NCI-H446 treated with DMSO at 0.1 percent for 48 hours (cell line): ENCODE measurements around the gene POU3F3.

Source experiments
- DNase-seq: peaks from one replicate; lab custom pipeline; 2025; lab: John Stamatoyannopoulos, UW

The POU3F3 gene

DNA sequence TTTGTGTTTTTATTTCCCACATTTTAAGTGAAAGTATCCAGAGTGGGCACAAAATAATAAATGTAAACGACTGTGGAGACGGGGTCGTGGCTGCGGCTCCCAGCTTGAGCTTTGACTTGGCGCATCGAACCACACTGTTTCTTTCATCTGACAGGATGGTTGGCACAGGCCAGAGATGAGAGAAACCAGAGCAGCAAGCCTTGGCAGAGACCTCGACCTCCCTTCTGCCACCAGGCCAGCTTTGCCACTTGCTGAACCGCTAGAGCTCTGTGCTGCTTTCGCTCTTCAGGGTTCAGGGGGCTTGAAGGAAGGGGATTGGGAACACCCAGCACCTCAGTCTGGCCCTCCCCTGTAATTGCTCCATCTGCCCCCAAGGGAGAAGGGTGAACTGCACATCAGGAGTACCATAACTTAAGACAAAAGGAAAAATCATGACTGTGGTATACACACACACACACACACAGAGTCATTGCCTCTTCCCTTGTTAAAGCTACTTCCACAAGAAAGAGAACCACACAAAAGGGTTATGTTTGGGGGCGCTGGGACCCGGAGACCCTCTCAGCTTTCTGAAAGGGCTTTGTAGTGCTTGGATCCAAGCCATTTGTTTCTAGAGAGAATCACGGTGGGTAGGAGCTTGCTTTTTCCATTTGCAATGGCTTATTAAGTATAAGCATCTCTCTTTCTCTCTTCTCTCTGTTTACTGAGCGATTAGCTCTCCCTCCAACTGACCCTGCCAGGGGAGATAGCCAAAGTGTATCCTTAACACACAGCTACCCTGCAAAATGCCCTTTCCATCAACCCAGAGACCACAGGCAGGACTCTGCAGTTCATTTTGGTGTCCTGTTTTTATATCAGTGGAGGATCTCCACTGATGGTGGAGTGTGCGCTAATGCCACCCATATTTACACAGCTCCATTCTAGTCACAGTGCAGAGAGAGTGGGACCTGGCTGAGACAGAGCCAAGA is 23.0 kb downstream of the POU3F3 start:
- DNase-seq = no peak

DNA sequence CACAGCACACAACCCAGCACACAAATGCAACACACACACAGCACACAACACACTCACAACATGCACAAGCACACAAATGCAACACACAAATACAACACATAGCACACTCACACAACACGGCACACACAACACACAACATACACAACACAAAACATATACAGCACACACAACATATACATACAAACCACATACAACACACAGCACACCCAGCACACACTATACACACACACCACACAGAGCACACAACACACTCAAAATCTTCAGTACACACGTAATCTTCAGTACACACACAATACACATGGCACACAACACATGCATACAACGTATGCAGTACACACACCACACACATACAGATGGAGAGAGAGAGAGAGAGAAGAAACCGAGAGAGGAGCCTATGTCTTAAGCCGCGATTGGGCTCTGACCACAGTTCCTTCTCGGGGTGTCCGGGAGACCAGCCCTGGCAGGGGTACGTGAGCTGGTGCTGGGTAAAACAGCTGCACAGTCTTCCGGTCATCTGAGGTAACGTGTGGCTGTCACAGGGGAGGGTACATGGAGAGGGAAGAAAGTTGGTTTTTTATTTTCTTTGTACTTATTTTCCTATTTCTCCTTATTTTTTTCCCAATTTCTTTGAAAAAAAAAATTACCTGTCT is 25.1 kb downstream of the POU3F3 start:
- no peak for DNase-seq

DNA sequence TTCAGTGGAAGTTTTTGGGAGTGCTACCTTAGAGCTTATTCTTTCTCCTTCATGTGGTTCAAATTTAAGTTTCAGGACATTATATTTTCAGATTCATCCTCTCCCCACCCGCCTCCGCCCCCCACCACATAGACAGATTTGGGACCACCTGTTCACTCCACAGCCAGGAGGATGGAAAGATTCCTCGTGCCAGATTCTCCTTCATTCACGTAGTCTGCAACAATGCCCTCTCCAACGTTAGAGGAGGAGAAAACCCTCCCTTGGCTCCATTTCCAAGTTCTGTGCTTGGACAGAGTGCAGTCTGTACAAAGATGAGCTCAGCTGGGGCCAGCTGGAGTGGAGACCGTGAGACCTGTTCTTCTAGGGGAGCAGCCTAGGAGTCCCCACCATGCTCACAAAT is 26.2 kb downstream of the POU3F3 start:
- DNase-seq = no peak

DNA sequence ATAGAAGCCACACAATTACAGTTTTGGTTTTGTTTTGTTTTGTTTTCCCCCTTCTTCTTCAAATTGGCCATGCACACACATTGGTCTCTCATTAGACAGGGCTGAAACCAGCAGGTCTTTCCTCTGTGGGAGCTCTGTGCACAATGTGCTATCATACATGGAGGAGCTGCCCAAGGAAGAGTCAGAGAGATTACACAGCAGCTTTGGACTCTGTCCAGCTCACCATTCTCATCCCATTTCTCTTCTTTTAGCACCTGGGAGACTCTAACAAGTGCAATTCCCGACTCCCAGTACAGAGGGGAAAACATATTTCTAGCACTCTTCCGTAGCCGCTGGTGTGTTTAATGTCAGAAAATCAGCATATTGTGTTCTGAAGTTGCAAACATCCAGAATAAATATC is 29.4 kb downstream of the POU3F3 start:
- no peak for DNase-seq

DNA sequence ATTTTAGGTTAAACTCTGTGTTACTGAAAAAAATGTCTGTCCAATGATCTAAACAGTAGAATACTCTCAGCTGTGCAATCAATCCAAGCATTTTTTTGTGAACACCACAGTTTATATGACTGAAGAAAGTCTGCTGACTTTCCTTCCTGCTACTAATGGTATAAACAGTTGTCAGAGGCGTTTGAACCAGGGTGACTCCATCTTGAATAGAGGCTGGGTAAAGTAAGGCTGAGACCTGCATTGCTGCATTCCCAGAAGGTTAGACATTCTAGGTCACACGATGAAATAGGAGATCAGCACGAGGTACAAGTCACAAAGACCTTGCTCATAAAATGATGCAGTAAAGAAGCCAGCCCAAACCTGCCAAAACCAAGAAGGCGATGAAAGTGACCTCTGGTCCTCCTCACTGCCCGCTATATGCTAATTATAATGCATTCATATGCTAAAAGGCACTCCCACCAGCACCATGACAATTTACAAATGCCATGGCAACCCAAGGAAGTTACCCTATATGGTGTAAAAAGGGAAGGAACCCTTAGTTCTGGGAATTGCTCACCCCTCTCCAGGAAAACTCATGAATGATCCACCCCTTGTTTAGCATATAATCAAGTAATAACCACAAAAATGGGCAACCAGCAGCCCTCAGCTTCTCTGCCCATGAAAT is 31.3 kb downstream of the POU3F3 start:
- no peak for DNase-seq

DNA sequence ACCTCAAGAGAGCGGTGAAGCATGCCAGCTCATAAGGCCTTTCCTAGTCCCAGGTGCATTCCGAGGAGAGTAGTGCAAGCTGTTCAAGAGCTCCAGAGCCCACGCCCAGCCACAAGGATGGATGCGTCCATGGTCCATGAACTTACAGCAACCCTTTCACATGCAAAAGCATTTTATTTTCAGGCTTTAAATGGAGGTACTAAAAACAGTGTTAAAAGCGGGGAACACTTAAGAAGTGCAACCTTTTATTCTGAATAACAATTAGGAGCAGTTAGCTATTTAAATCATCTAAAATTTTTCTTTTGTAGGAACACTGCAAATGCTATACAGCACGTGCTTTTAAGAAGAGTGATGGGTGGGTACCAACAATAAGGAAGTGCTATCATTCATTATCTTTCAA is 33.8 kb downstream of the POU3F3 start:
- no peak for DNase-seq

DNA sequence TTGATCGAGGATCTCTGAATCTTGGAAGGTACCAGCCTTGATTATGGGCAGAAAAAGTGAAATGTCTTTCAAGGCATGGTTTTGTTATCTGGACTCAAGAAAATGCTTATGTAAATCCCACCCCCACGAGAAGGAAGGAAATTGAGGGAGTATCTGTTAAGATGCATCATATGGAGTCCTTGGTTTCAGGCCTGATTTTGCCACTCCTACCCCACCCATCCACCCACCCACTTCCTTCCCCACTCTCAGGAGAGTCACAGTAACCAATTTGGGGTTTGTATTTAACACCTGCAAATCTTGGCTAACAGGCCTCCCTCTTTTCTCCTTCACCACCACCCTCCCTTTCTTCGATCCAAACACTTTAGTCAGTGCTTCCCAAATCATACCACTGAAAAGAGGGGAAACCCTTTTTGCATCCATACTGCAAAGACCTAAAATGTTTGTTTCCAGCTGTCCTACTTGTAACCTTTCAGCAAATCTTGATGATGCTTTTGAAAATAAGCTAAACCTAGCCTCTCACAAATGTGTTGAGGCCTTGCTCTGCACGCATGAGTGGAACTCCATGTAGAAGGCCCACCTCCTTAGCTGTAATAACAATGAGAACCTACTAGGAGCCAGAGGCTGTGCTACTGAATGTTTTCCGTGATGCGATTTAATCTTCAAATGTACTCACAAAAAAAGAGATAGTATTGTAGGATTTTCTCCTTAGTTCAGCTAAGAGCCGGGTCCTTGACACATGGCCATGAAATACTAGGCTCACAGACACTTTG is 34.8 kb downstream of the POU3F3 start:
- no peak for DNase-seq

DNA sequence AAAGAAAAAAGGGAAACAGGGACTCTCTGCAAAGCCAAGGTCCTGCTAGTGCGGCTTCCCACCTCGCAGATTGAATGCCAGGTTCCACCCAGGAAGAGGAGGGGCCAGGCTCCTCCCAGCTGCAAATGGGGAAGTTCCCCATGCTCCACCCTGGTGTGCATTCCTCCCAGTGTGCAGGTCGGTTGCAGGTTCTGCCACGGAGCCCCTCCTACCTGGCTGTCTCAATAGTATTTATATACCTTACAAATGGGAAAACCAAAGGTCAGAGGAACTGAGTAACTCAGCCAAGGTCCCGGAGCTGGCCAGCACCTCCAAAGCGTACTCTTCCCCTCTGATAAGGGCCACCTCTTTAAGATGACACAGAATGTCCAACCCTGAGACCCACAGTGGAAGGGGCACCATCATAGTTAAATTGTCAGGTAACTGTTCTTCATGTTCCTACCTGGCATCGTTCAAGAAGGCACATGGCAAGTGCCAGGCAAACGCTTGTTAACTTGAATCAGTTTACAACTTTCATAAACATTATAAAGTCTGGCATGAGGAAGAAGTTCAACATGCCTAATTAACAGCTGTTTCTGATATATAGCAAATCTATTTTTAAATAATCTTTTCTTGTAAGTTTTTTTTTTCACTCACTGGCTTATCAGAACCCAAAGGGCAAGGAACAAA is 35.5 kb downstream of the POU3F3 start:
- no peak for DNase-seq

DNA sequence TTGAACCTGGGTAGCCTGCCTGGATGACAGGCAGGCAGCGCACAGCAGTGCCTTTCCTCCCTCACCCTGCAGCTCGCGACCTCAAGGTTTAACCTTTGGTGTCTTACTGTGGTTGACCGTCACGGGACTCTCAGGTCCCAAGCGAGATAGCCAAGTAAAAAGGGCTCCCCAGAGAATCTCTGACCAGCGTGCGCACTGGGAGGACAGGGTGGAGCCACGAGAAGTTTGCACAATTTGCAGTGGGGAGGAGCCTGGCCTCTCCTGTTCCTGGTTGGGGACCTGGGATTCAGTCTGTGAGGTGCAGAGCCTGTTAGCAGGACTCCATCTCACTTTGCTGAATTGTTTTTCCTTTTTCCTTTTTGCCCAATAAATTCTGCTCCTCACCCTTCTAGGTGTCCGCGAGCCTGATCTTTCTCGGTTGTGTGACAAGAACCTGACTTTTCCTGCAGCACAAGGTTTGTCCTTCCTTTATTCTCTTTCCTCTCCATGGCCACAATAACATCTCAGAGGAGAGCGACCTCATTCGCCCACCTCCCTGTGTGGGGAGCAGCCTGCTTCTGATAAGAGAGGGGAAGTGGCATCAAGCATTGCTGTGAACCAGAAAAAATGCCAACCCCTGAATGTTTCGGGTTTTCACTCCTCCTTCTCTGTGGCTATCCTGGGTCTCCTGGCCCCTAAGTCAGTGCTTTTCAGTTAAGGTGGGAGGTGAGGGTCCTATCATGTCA is 36.2 kb downstream of the POU3F3 start:
- DNase-seq = no peak

DNA sequence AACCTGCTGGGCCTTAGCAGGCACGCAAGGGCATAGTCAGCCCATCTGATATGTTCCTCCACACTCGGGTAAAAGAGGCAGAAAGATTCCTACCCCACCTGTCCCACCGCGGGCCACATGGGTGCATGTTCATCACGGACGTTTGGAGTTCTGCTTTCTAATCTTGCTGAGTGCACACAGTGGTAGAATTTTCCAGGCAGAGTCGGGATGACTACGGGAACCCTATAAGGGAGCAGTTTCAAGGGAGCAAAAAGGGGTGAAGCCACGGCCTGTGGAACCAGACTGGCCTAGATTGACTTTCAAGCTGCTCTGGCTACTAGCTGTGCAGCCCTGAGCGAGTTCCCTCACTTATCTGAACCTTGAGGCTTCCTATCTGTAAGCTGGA is 36.8 kb downstream of the POU3F3 start:
- DNase-seq = no peak

DNA sequence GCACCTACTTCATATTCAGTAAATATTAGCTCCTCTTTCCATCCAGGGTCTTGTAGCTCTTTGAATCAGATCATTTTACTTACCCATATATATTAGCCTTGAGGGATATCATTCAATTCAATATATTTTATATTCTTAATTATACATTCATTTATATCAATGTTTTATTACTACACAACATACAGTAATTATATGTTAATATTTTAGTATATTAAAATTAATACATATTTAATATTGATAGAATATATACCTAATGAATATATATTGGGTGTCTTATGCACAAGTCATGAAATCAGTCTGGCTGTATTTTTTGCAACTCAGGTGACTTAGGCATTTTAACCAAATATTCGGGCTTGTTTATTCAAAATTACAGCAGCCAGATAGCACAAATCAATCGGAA is 37.2 kb downstream of the POU3F3 start:
- no peak for DNase-seq

DNA sequence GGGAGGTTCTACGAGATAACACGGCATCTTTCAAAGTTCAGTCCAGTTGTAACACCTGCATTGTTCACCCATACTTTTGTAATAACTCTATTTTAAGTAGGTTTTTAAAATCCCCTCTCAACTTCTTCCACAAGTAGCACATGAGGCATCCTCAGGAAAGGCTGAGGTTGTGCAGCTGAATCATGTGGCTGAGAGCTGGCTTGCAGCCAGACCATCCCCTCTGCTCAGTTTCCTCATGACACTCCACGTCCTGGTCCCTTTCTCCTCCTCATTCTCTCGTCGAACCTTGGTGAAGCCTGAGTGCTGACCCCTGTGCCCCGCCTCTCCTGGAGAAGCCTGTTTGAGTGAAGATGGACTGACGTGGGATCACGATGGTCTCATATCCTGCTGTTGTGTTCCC is 42.5 kb downstream of the POU3F3 start:
- DNase-seq = no peak

DNA sequence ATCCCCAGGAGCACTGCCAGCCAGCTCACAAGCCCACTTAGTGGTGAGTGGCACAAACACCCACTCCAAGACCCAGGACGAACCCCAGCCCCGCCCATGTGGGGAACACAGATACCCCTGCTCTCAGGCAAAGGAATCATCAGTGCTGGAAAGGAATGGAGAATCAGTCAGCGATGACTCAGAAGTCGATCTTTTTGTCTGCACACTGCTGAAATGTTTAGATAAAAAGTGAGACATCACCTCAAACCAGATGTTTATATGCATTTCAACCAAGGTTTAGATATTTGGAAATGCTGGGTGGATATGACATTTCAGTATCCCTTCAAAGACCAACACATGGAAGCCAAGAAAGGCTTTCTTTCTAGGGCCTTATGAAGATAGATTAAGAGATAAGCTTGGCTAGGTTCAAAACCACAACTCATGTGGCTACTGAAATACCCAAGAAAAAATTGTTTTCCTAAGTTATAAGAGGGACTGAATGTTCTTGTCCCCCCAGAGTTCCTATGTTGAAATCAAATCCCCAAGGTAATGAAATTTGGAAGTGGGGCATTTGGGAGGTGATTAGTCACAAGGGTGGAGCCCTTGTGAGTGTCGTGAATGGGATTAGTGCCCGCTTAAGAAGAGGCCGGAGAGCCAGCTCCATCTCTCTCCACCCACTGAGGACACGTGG is 43.7 kb downstream of the POU3F3 start:
- no peak for DNase-seq

DNA sequence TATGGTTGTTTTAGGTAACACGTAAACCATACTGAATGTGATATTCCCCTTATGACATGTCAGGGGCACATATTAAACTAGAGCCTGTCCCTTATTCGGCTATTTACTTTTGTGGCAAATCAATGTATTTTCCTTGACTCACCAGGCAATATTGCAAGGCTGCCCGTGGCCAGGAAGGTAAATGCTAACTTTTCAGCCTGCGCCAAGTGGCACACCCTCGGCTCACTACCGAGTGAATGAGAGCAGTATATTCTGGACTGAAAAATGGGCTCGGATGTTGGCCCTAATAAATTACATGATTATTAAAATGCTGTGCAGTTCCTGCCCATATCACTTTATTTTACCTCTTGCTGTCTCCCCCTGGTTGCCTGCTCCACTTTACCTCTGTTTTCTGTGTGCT is 46.7 kb downstream of the POU3F3 start:
- DNase-seq = no peak

DNA sequence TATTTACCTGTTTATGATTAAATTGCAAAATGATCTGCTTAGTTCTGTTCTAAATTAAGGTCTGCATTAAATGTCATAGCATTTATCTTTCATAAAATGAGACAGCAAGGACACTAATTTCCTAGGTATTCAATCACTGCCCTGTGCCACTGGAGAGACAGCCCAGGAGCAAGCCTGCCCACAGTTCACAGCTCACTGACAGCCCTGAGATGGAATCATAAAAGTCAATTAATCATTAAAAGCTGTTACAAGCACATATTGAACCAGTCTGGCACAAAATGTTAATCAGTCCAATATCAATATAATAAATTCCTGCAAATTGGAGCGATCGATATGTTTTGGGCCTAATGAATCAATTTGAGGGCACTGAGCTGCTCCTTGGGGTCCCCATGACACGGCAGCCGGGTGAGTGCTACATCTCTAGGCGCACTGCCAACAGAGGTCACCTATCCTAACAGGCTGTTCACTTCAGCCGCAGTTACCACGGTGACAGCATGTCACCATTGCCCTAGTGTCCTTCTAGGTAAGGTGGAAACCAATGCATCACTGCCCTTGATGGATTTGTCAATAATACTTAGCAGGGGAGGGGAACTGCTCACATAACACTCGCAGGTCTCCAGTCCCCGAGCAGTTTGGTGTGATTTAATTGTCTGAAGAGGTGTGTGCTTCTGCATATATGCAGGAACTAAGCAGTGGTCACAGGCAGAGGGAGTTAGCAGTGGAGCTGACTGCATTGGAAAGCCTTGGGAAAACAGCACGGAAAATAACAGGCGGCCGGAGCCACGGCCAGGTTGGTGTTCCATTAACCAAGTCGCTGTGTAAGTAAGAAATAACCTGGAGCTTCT is 47.3 kb downstream of the POU3F3 start:
- DNase-seq = no peak

DNA sequence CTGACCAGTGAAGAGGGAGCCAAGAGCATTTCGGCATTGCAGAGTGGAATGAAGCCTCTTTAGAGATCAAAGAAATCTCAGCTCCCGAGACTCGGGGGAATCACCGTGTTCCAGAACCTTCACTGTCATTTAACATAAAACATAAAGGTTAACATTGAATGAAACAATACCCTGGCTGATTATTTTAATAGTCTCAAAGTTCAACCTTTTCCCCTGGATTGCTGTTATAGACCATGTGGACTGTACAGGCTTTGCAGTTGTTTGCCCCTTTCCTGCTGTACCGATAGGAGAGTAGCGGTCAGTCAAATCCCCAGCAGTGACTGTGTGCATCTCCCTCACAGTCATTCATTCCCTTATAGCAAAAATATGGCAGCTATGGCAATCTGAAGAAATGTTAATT is 48.4 kb downstream of the POU3F3 start:
- no peak for DNase-seq
